Natural killer cell (primary cell): ENCODE results near the gene FXYD3. TPM values are rescaled to one million over a fixed set of nuclear protein-coding genes. Genes with fewer than 3 reads are reported as not detected.

Source experiments
- ATAC-seq, 3 donors: fragments of 150-1000 bp in 2 of 3; fragments of 200-7000 bp in 1 of 3; cut with Tn5 transposase; 1 replicate in 1 of 3; 2 replicates in 2 of 3; pipeline ENCODE4 v1.10.0; 2021; ENCODE audit warnings: mild to moderate bottlenecking in 2 of 3, moderate library complexity in 2 of 3
- DNase-seq, 2 donors: peaks; one replicate each; pipeline versions ENCODE4 v3.0.0 to v3.0.0-alpha.2; 2013 to 2021; ENCODE audit warnings: mixed read lengths in 1 of 2
- H3K27ac ChIP-seq: one replicate; pipeline ENCODE4 v1.5.1; 2013; ENCODE audit warnings: mild to moderate bottlenecking, low read length
- H3K27me3 ChIP-seq: one replicate; pipeline ENCODE4 v1.6.1; 2013; ENCODE audit warnings: low read length; ENCODE audit not compliant: control insufficient read depth, insufficient read depth
- H3K36me3 ChIP-seq: one replicate; pipeline ENCODE4 v1.6.1; 2013; ENCODE audit warnings: low read length; ENCODE audit not compliant: control insufficient read depth, insufficient read depth
- H3K4me1 ChIP-seq: one replicate; pipeline ENCODE4 v1.6.1; 2013; ENCODE audit warnings: low read length; ENCODE audit not compliant: control insufficient read depth, insufficient read depth
- H3K4me3 ChIP-seq: one replicate; pipeline ENCODE4 v1.5.1; 2013; ENCODE audit warnings: low read length
- H3K9me3 ChIP-seq: one replicate; pipeline ENCODE4 v1.6.1; 2013; ENCODE audit warnings: low read length; ENCODE audit not compliant: control insufficient read depth, insufficient read depth
- H3K27ac Mint-ChIP-seq, 2 donors: one replicate each; pipeline ENCODE4 v1.8.0; 2022; ENCODE audit warnings: mild to moderate bottlenecking in 2 of 2, mixed read lengths in 2 of 2, moderate library complexity in 1 of 2
- H3K27me3 Mint-ChIP-seq, 2 donors: one replicate each; pipeline ENCODE4 v1.8.0; 2022; ENCODE audit warnings: low read depth in 2 of 2, mixed read lengths in 2 of 2
- H3K36me3 Mint-ChIP-seq: one replicate; pipeline ENCODE4 v1.8.0; 2022; ENCODE audit warnings: mixed read lengths
- H3K4me1 Mint-ChIP-seq, 2 donors: one replicate each; pipeline ENCODE4 v1.8.0; 2022; ENCODE audit warnings: mixed read lengths in 2 of 2
- H3K4me3 Mint-ChIP-seq: one replicate; pipeline ENCODE4 v1.8.0; 2022; ENCODE audit warnings: mild to moderate bottlenecking, moderate library complexity, mixed read lengths
- H3K9me3 Mint-ChIP-seq, 2 donors: one replicate each; pipeline ENCODE4 v1.8.0; 2022; ENCODE audit warnings: mixed read lengths in 2 of 2
- WGBS: methylation state at CpG from one replicate; pipeline ENCODE4 v1.1.7; 2013; ENCODE audit warnings: missing lambda C conversion rate; ENCODE audit not compliant: insufficient coverage; 5-methylcytosine and 5-hydroxymethylcytosine counted together
- intact Hi-C: fragments of 100-400 bp; cut with micrococcal nuclease; formaldehyde crosslinking; loops from one replicate; pipeline ENCODE4 v1.14.2; 2022
- total RNA-seq, 4 donors: library from RNA; stranded (reverse); fragments of 120-200 nt in 1 of 4; gene quantifications; one replicate each; pipeline versions ENCODE4 v1.2.3 to v1.2.4, GENCODE V29; 2013 to 2022
- TF ChIP-seq, protein P1 (sequence below): fragments of 200-600 bp; IDR thresholded peaks from one replicate; pipeline ENCODE4 v1.8.0; 2022; ENCODE audit warnings: antibody characterized with exemption

The FXYD3 gene
- total RNA-seq, 3 donors from 2014 or later (not counting 1 experiment from before 2014, with no cell fraction given) = not detected

DNA sequence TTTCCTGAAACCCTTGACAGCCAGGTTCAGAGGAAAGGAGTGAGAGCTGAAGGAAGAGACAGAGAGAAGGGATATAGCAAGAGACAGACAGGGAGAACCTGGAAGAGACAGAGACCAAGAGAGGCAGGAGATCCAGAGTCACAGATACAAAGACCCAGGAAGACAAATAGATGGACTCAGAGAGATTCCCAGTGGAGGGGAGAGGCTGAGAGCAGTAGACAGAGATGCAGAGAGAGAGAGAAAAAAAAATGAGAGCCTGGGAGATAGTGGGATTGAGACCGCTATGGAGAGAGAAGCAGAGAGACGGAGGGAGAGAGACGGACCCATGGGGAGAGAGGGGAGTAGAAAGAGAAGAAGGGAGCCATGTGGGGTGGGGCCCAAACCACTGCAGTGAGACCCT, 28.2 kb downstream of the FXYD3 start:
- Mint-ChIP-seq H3K4me3 (no peak overlapping the region), H3K36me3 (no peaks in the 10 kb centered on the region), H3K27me3 (peaks cover 0 to 13% of the 10 kb centered on the region in 2 donors), H3K9me3 (no peaks in the 10 kb centered on the region), H3K27ac (peak overlapping the region in 1 of 2 donors; percentile 7), H3K4me1 (peaks cover 22 to 39% of the 10 kb centered on the region in 2 donors)
- Histone ChIP-seq H3K4me1 (peaks cover 46% of the 10 kb centered on the region), H3K27me3 (peaks cover 11% of the 10 kb centered on the region), H3K27ac (no peak overlapping the region), H3K36me3 (no peaks in the 10 kb centered on the region), H3K4me3 (no peak overlapping the region), H3K9me3 (no peaks in the 10 kb centered on the region)
- 78% methylated on average over 3 of the region's 3 CpGs for WGBS
- ATAC-seq = no peak
- TF ChIP-seq, protein P1, sequence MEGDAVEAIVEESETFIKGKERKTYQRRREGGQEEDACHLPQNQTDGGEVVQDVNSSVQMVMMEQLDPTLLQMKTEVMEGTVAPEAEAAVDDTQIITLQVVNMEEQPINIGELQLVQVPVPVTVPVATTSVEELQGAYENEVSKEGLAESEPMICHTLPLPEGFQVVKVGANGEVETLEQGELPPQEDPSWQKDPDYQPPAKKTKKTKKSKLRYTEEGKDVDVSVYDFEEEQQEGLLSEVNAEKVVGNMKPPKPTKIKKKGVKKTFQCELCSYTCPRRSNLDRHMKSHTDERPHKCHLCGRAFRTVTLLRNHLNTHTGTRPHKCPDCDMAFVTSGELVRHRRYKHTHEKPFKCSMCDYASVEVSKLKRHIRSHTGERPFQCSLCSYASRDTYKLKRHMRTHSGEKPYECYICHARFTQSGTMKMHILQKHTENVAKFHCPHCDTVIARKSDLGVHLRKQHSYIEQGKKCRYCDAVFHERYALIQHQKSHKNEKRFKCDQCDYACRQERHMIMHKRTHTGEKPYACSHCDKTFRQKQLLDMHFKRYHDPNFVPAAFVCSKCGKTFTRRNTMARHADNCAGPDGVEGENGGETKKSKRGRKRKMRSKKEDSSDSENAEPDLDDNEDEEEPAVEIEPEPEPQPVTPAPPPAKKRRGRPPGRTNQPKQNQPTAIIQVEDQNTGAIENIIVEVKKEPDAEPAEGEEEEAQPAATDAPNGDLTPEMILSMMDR = no peak
- intact Hi-C loops = loop anchor here (1.0 to 5.0 kb wide), 3 partner anchors 68 to 172 kb away; no protein-coding TSS in a partner anchor
- no peak for DNase-seq

DNA sequence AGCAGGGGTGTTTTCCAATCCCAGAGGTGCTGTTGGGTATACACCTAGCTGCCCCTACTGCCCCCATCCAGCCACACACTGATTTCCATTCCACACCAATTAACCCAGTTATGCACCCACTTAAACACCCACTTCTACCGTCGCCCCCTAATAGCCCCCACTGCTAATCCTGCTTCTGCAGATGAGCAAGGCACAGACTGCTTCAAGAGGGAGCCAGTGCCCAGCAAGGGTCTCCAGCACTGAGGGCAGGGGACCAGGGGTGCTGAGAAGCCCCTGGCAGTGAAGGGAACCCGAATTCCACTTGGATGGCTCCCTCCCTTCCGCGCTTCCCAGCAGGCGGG, 28.6 kb downstream of the FXYD3 start:
- no peaks in the 10 kb centered on the region for H3K9me3 ChIP-seq
- no peak overlapping the region for H3K4me3 ChIP-seq
- H3K27me3 ChIP-seq = peaks cover 11% of the 10 kb centered on the region
- peaks cover 0 to 13% of the 10 kb centered on the region in 2 donors for H3K27me3 Mint-ChIP-seq
- H3K4me1 ChIP-seq = peaks cover 46% of the 10 kb centered on the region
- TF ChIP-seq, protein P1 = no peak
- H3K9me3 Mint-ChIP-seq = no peaks in the 10 kb centered on the region
- no peak for ATAC-seq
- H3K4me3 Mint-ChIP-seq = no peak overlapping the region
- intact Hi-C loops = loop anchor here (5.0 kb wide), 2 partner anchors 68 to 172 kb away; no protein-coding TSS in a partner anchor
- H3K36me3 ChIP-seq = no peaks in the 10 kb centered on the region
- WGBS = 69% methylated on average over 6 of the region's 6 CpGs
- H3K27ac ChIP-seq = no peak overlapping the region
- peaks cover 22 to 39% of the 10 kb centered on the region in 2 donors for H3K4me1 Mint-ChIP-seq
- DNase-seq = no peak
- H3K36me3 Mint-ChIP-seq = no peaks in the 10 kb centered on the region
- peak overlapping the region in 1 of 2 donors; percentile 27 for H3K27ac Mint-ChIP-seq

DNA sequence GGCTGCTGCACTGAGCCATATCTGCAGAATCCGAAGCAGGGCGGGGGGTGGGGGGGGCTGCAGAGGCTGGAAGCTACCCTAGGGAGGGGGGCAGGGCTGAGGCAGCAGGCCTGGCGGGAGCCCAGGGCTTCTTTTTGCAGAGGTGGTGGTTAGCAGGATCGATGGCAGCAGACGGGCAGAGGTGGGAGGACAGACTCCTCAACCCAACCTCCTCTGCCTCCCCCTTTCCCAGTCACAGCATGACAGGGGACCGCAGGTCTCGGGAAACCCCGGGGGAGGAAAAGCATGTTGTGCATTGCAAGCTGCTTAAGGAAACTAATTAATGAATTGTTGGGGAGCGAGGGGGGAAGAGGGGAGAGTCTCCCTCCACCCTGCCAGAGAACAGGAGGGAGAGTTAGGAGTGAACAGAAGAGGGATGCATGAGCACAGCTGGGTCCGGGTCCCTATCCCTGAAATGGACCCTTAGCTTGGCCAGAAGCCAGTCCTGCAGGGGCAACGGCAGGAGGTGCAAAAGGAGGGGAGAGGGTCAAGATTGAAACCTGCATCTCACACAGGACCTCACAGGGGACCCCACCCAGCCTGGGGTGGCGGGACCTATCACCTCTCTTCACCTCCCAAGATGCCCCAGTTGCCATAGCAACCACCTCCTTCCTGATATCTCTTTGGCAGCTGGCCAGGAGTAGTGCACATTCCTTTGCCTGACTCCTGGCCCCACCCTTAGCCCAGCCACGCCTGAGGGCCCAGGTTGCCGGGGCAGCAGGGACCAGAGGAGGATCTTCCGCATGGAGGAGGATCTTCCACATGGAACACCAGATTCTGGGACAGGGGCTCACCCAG, 29.2 kb downstream of the FXYD3 start:
- TF ChIP-seq, protein P1 = no peak
- H3K27ac Mint-ChIP-seq = peak overlapping the region in 1 of 2 donors; percentile 27
- peaks cover 22 to 39% of the 10 kb centered on the region in 2 donors for H3K4me1 Mint-ChIP-seq
- intact Hi-C loops = loop anchor here (5.0 kb wide), 2 partner anchors 67 to 173 kb away; no protein-coding TSS in a partner anchor
- Histone ChIP-seq H3K4me3 (no peak overlapping the region), H3K4me1 (peaks cover 46% of the 10 kb centered on the region), H3K9me3 (no peaks in the 10 kb centered on the region), H3K27ac (no peak overlapping the region), H3K27me3 (peaks cover 11% of the 10 kb centered on the region), H3K36me3 (no peaks in the 10 kb centered on the region)
- no peaks in the 10 kb centered on the region for H3K9me3 Mint-ChIP-seq
- ATAC-seq = no peak
- peak in 1 of 2 donors; percentile 72 for DNase-seq
- H3K27me3 Mint-ChIP-seq = peaks cover 0 to 13% of the 10 kb centered on the region in 2 donors
- peak overlapping the region; percentile 31 for H3K4me3 Mint-ChIP-seq
- no peaks in the 10 kb centered on the region for H3K36me3 Mint-ChIP-seq
- WGBS = 43% methylated on average over 9 of the region's 15 CpGs
